ENCODE measurements around the gene NIP7. TPM values are rescaled to one million over a fixed set of nuclear protein-coding genes. Genes with fewer than 3 reads are reported as not detected.

NIP7 gene
- total and polyA plus RNA-seq, 2 experiments from 2014 or later = 19.5 to 23.5 TPM

- Histone ChIP-seq H3K27me3 (no peaks in the 10 kb centered on the region), H3K9me2 (replicated peaks; ENCODE audit: insufficient read depth) (no peaks in the 10 kb centered on the region), H4K20me1 (ENCODE audit: insufficient read depth, poor library complexity, severe bottlenecking) (no peaks in the 10 kb centered on the region), H3K4me3 (no peak overlapping the region), H3K27ac (no peak overlapping the region), H3K9me3 (ENCODE audit: low read depth) (no peaks in the 10 kb centered on the region), H3K4me1 (ENCODE audit: insufficient read depth) (no peaks in the 10 kb centered on the region), H3K36me3 (replicated peaks; ENCODE audit: insufficient read depth, low read depth) (no peaks in the 10 kb centered on the region), H2AFZ (no peak overlapping the region), H3K79me2 (peaks cover 38% of the 10 kb centered on the region), H3K4me2 (no peak overlapping the region)
- TF ChIP-seq CTCF (IDR thresholded peaks at IDR 0.05; ENCODE audit: poor library complexity) (no peak), EZH2phosphoT487 (IDR thresholded peaks at IDR 0.05; ENCODE audit: low read depth, severe bottlenecking, unreplicated experiment) (no peak), EZH2 (IDR thresholded peaks at IDR 0.05; ENCODE audit: borderline replicate concordance) (no peak)
- DNase-seq (ENCODE audit: low spot score) = no peak
- 95% methylated on average over 29 of the region's 30 CpGs for WGBS (ENCODE audit: low lambda C conversion rate, missing lambda C conversion rate)
Observed at GRCh38 chr16:69319826-69320739, 19.5 kb upstream of the NIP7 start.

GRCh38 chr16:69320740-69321073 is 18.9 kb upstream of the NIP7 start:
- H3K4me3 ChIP-seq = no peak overlapping the region
- TF ChIP-seq CTCF (IDR thresholded peaks at IDR 0.05; ENCODE audit: poor library complexity) = no peak
- TF ChIP-seq EZH2 (IDR thresholded peaks at IDR 0.05; ENCODE audit: borderline replicate concordance) = no peak
- no peak for TF ChIP-seq EZH2phosphoT487 (IDR thresholded peaks at IDR 0.05; ENCODE audit: low read depth, severe bottlenecking, unreplicated experiment)
- no peaks in the 10 kb centered on the region for H3K9me3 ChIP-seq (ENCODE audit: low read depth)
- H3K36me3 ChIP-seq (replicated peaks; ENCODE audit: insufficient read depth, low read depth) = no peaks in the 10 kb centered on the region
- peaks cover 38% of the 10 kb centered on the region for H3K79me2 ChIP-seq
- no peaks in the 10 kb centered on the region for H3K27me3 ChIP-seq
- H3K4me2 ChIP-seq = no peak overlapping the region
- H3K4me1 ChIP-seq (ENCODE audit: insufficient read depth) = peaks cover 1% of the 10 kb centered on the region
- WGBS (ENCODE audit: low lambda C conversion rate, missing lambda C conversion rate) = 93% methylated on average over 13 of the region's 13 CpGs
- no peak for DNase-seq (ENCODE audit: low spot score)
- no peak overlapping the region for H2AFZ ChIP-seq
- no peaks in the 10 kb centered on the region for H4K20me1 ChIP-seq (ENCODE audit: insufficient read depth, poor library complexity, severe bottlenecking)
- H3K9me2 ChIP-seq (replicated peaks; ENCODE audit: insufficient read depth) = no peaks in the 10 kb centered on the region
- H3K27ac ChIP-seq = no peak overlapping the region

GRCh38 chr16:69321080-69321479 is 18.5 kb upstream of the NIP7 start:
- no peaks in the 10 kb centered on the region for H3K9me2 ChIP-seq (replicated peaks; ENCODE audit: insufficient read depth)
- H3K4me2 ChIP-seq = no peak overlapping the region
- DNase-seq (ENCODE audit: low spot score) = no peak
- no peak for TF ChIP-seq EZH2phosphoT487 (IDR thresholded peaks at IDR 0.05; ENCODE audit: low read depth, severe bottlenecking, unreplicated experiment)
- H3K36me3 ChIP-seq (replicated peaks; ENCODE audit: insufficient read depth, low read depth) = no peaks in the 10 kb centered on the region
- H3K27ac ChIP-seq = no peak overlapping the region
- no peak overlapping the region for H3K4me3 ChIP-seq
- peaks cover 5% of the 10 kb centered on the region for H3K4me1 ChIP-seq (ENCODE audit: insufficient read depth)
- H3K79me2 ChIP-seq = peaks cover 41% of the 10 kb centered on the region
- no peak overlapping the region for H2AFZ ChIP-seq
- 98% methylated on average over 22 of the region's 22 CpGs for WGBS (ENCODE audit: low lambda C conversion rate, missing lambda C conversion rate)
- no peaks in the 10 kb centered on the region for H3K27me3 ChIP-seq
- H4K20me1 ChIP-seq (ENCODE audit: insufficient read depth, poor library complexity, severe bottlenecking) = no peaks in the 10 kb centered on the region
- H3K9me3 ChIP-seq (ENCODE audit: low read depth) = no peaks in the 10 kb centered on the region

GRCh38 chr16:69322343-69322742 is 17.2 kb upstream of the NIP7 start:
- Histone ChIP-seq H3K79me2 (peaks cover 45% of the 10 kb centered on the region), H3K4me1 (ENCODE audit: insufficient read depth) (peaks cover 14% of the 10 kb centered on the region), H3K27ac (no peak overlapping the region), H3K9me3 (ENCODE audit: low read depth) (no peaks in the 10 kb centered on the region), H2AFZ (no peak overlapping the region), H3K4me2 (no peak overlapping the region), H3K9me2 (replicated peaks; ENCODE audit: insufficient read depth) (no peaks in the 10 kb centered on the region), H3K27me3 (no peaks in the 10 kb centered on the region), H3K4me3 (no peak overlapping the region), H4K20me1 (ENCODE audit: insufficient read depth, poor library complexity, severe bottlenecking) (no peaks in the 10 kb centered on the region), H3K36me3 (replicated peaks; ENCODE audit: insufficient read depth, low read depth) (no peaks in the 10 kb centered on the region)
- DNase-seq (ENCODE audit: low spot score) = no peak
- no peak for TF ChIP-seq CTCF (IDR thresholded peaks at IDR 0.05; ENCODE audit: poor library complexity)
- 96% methylated on average over 7 of the region's 7 CpGs for WGBS (ENCODE audit: low lambda C conversion rate, missing lambda C conversion rate)
